ENCODE results near the gene ANAPC5.
A peak's percentile ranks its signal among the peaks of the same experiment; 100 is the strongest.
"Not testable (repeated sequence)": the region's sequence is repeated elsewhere in the genome, so short reads cannot be mapped to it uniquely, and the experiment has no call there.

The ANAPC5 gene

GRCh38 chr12:121351820-121352681 is at the start of gene ANAPC5:
Gene ANAPC5, minus strand, starts transcription at chr12:121352411. Its CDS starts 71 bp downstream, at chr12:121352340.
- DNase-seq (ENCODE audit: low read depth in 3 of 3): peak; percentile 70 to 83 (median 81)

GRCh38 chr12:121400332-121401139 is 48.3 kb upstream of the ANAPC5 start:
- DNase-seq (ENCODE audit: low read depth in 3 of 3): peak; percentile 35 to 53 (median 45)

- peak; percentile 94 to 96 (median 95) for DNase-seq (ENCODE audit: low read depth in 3 of 3)
Measured at GRCh38 chr12:121399391-121400331, 47.5 kb upstream of the ANAPC5 start, which contains the start of gene RNF34. Gene RNF34, plus strand, starts transcription at chr12:121400118. Its CDS starts 95 bp downstream, at chr12:121400213.

GRCh38 chr12:121398355-121398754 is 46.1 kb upstream of the ANAPC5 start:
- no peak for DNase-seq (ENCODE audit: low read depth in 3 of 3)

GRCh38 chr12:121397521-121397920 is 45.3 kb upstream of the ANAPC5 start:
- DNase-seq (ENCODE audit: low read depth in 3 of 3): no peak

- no peak for DNase-seq (ENCODE audit: low read depth in 3 of 3)
Measured at GRCh38 chr12:121392325-121392716, 40.1 kb upstream of the ANAPC5 start.

GRCh38 chr12:121391619-121392324 is 39.6 kb upstream of the ANAPC5 start:
- peak in 1 of 3 experiments; percentile 1 for DNase-seq (ENCODE audit: low read depth in 3 of 3)

- no peak for DNase-seq (ENCODE audit: low read depth in 3 of 3)
Measured at GRCh38 chr12:121390856-121391255, 38.6 kb upstream of the ANAPC5 start.

GRCh38 chr12:121388421-121388981 is 36.3 kb upstream of the ANAPC5 start:
- DNase-seq (ENCODE audit: low read depth in 3 of 3): no peak

- DNase-seq (ENCODE audit: low read depth in 3 of 3): not testable (repeated sequence)
Measured at GRCh38 chr12:121384891-121385290, 32.7 kb upstream of the ANAPC5 start.

GRCh38 chr12:121383601-121384021 is 31.4 kb upstream of the ANAPC5 start:
- DNase-seq (ENCODE audit: low read depth in 3 of 3): no peak

GRCh38 chr12:121379945-121380344 is 27.7 kb upstream of the ANAPC5 start:
- DNase-seq (ENCODE audit: low read depth in 3 of 3): no peak

GRCh38 chr12:121378736-121379135 is 26.5 kb upstream of the ANAPC5 start:
- no peak for DNase-seq (ENCODE audit: low read depth in 3 of 3)

GRCh38 chr12:121376754-121377697 is 24.8 kb upstream of the ANAPC5 start:
- DNase-seq (ENCODE audit: low read depth in 3 of 3): no peak

GRCh38 chr12:121374945-121375584 is 22.9 kb upstream of the ANAPC5 start:
- DNase-seq (ENCODE audit: low read depth in 3 of 3): not testable (repeated sequence)

GRCh38 chr12:121374336-121374735 is 22.1 kb upstream of the ANAPC5 start:
- not testable (repeated sequence) for DNase-seq (ENCODE audit: low read depth in 3 of 3)

- no peak for DNase-seq (ENCODE audit: low read depth in 3 of 3)
Measured at GRCh38 chr12:121373755-121374154, 21.5 kb upstream of the ANAPC5 start.

GRCh38 chr12:121371404-121371803 is 19.2 kb upstream of the ANAPC5 start:
- no peak for DNase-seq (ENCODE audit: low read depth in 3 of 3)

- DNase-seq (ENCODE audit: low read depth in 3 of 3): no peak
Measured at GRCh38 chr12:121366063-121366459, 13.8 kb upstream of the ANAPC5 start.
